CD4-positive, alpha-beta T cell treated with Interleukin-1 beta for 1 hour (primary cell): ENCODE measurements around the gene DAB2IP.
"Not testable (repeated sequence)": the region's sequence is repeated elsewhere in the genome, so short reads cannot be mapped to it uniquely, and the experiment has no call there.

ENCODE experiments used
- DNase-seq, 2 donors: peaks; one replicate each; pipeline ENCODE4 v3.0.0-alpha.2; 2020 to 2022

The DAB2IP gene

DNA sequence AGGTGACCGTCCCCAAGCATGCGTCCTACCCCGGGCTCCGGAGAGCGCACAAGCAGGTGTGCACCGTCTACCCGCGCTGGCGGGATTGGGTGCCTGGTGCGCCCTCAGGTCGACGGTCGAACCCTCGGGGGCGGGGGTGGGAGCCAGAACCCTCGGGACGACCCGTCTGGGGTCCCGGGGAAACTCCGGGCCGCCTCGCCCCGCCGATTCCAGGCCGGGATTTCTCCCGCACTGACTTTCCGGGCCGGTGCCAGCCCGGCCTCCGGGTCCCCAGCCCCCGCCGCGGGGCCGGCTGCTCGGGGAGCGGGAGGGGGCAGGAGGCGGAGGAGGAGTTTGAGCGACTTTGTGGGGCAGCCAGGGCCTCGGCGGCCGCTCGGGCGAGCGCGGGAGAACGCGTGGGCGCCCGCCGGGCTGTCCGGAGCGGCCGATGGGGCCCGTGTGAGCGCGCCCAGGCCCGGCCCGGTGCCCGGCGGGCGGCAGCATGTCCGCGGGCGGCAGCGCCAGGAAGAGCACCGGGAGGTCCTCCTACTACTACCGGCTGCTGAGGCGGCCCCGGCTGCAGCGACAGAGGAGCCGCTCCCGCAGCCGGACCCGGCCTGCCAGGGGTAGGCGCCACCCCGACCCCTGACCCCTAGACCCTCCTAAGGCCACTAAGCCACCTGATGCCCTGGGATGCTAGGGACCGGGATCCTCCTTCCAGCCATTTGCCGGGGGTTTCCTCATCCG is at the start of gene DAB2IP:
DAB2IP (plus strand) TSS at position 340 of the 726 bp plus-strand sequence; CDS start at position 482, 142 bp downstream.
- DNase-seq, result no peak

DNA sequence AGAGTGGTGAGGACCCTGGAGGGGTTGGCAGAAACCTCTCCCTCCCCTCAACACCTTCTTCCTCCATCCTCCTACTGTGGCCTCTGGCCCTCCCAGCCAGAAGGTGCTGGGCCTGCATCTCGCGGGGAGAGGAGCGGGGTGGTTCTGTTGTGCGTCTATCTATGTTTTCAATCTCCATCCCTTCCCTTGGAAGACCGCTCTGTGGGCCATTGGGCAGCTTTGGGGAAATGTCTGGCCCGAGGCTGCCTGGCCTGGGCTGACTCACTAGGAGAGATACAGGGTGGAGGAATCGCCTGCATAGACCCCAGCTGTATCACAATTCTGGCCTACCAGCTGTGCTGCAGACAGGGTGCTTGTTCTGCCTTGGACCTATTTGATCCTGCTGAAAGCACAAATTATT is 48.4 kb upstream of the DAB2IP start:
- DNase-seq, result no peak

DNA sequence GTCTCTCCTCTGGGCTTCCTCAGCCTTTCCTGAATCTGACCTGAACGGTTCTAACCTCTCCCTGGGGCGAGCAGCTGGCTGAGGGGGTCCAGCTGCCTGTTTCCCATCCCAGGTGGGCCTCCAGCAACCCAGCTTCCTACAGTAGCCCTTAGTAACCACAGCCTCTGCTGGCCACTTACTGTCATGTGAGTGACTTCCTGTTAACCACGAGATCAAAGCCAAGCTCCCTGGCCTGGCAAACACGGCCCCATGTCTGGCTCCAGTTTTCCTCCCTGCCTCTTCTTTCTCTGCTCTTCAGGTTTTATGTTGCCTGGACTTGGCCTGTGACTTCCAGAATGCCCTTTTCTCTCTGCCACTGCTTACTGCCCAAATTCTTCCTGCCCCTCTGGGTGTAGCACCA is 47.2 kb upstream of the DAB2IP start:
- DNase-seq, result peak in 1 of 2 donors; percentile 26

DNA sequence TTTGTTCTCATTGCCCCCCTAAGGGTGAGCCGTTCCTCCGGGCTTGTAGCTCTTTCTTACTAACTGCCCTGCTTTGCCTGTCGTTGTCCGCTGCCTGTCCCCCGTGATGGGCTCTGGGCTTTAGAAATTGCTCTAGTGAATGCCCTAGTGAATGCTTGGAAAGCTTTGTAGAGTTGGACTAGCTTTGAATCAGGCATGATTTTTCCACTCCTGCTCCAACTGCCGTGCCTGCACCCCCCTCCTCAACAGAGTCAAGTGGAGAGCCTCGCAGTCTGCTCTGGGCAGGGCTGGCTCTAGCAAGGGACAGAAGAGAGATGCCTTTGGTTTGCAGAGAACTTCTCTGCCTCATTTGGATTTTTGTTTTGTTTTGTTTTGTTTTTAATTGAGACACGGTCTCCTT is 46.8 kb upstream of the DAB2IP start:
- DNase-seq, result no peak

DNA sequence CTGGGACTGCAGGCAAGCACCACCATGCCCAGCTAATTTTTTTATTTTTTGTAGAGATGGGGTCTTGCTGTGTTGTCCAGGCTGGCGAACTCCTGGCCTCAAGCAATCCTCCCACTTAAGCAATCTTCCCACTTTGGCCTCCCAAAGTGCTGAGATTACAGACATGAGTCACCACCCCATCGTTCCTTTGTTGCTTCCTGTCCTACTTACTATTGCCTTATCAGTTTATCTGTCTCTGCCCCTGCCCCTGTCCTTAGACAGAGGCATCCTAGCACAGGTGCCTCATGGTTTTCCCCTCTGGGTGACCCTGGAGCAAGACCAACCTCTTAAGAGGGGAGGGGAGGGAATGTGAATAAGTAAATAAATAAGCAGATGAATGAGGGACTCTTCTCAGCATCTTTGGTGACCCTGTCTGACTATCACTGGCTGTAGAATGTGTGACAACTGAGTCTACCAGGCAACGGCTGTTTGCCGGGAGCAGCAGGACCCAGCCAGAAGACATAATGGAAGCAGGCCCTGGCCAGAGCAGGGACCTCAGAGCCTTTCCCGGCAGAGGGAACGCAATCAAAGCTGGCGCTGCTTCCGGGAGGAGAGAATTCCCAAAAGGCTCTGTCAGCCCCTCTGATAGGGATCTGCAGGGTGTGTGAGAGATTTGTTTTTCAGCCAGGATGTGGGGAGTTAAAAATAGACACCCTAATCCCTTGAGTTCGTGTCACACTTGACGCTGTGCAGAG is 43.8 kb upstream of the DAB2IP start:
- DNase-seq, result no peak

DNA sequence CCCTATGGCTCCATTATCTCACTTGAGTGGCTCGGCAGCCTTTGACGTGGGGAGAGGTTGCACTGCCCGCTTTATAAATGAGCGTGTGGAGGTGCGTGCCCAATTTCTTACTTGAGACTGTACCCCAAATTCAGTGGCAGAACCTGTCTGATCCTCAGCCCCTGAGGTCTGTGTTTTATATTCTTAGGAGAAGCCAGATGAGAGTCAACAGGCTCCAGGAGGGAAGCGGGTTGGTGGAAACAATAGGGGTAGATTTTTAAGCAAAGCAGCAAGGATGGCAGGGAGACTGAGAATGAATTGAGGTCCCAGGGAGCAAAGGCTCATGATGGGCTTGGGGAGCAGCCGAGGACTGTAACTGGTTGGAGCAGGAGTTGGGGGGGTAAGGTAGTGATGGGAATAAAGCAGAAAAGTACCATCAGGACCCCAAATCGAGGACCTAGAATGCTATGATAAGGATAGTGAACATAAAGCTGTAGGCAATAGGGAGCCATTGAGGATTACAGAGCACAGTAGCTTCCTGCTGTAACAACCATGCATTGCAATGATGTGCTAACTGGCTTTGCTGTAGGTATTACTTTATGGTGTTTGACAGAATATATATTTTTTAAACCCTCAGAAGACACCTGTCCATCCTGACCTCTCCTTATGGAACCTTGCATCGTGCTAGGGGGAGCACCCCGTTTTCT is 43.1 kb upstream of the DAB2IP start:
- no peak for DNase-seq

DNA sequence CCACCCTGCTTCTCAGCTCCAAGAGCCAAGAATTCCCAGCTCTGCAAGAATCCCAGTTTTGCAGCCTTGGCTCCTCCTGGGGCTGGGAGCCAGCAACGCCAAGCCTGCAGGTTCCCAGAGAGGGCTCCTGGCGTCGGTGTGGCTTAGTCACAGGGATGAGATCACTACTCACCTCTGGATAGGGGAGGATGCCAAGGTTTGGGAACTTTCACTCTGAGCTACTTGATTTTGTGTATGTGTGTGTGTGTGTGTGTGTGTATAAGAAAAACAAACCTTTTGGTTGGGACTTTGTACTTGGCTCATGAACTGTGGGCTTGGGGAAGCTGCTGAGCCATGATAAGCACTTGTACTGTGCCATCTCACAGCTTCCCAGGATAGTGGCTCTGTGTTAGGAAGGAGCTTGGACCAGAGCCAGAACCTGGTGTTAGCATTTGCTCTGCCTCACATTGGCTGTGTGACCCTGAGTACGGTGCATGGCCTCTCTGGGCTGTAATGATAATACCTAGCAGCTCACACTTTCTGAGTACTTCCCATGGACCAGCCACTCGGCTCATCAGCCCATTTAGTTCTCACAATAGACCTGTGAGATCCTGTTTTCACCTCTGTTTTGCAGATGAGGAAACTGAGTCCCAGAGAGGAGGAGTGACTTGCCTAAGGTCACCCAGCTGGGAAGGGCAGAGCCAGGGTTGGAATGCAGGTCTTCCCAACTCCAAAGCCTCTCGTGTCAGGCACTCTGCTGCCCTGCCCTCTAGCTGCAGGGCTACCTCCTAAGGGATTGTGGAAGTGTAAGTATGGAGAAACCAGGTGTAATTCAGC is 41.4 kb upstream of the DAB2IP start:
- no peak for DNase-seq

DNA sequence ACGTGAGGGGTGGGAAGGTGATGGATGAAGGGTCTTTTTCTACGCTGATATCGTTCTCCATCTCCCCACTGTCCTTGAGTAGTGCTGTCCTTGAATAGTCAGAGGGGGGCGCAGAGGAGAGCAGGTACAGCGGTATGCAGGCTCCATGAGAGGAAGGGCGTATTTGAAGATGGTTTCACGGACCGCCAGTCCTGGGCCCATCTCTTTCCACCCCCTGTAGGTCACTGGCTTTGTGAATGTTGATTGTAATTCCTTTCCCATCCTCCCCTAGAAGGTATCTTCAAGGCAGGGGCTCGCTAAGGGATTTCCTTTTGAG is 40.8 kb upstream of the DAB2IP start:
- no peak for DNase-seq

DNA sequence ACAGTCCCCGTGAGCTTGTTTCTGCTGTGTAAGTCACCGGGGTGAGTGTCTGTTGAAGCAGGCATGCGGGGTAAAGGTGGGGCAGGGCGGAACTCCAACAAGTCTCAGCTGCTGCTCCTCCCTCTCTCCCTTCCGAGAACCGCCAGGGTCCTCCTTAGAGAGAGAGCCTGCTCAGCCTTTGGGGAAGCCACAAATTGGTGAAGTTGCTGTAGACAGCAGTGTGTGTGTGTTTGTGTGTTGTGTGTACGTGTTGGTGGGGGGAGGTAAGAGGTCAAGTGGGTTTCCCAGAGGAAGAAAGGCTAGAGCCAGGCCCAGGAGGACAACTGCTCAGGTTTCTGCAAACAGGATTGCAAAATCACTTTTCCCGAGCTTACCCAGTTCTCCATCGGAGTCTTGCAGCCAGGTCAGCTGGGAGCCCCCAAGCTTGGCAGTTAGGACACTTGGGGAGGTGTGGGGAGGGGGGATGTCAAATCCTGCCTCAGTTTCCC is 38.9 kb upstream of the DAB2IP start:
- no peak for DNase-seq

DNA sequence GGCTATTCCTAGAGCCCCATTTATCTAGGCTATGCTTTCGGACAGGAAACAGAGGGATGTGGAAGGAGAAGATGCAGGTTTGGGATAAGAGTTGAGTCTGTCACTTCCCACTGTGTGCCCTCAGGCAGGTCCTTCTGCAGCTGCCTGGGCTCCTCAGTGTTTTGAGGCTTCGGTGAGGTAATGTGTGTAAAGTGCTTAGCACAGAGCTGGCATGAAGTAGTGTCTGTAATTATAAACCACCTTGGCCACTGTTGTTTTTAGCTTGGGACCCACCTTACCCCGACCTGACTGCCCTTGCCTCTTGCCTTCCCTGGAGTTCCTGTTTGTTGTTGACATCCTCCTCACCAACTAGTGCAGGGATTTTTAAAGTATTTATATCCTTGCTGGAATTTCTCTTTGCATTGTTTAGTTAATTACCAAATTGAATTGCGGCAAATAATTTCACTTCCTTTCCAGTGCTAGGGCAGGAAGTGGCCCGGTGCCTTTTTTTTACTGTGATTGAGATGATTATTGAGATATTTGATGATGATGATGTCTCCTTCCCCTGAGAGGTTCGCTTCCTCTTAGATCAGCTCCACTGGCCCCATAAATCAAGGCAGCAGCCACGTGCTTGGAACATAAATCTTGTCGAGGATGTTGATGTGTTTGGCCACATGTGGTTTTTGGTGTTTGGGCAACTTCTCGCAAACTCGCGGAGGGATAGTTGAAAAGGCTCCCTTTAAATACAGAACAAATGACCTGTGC is 38.3 kb upstream of the DAB2IP start:
- DNase-seq, result no peak

DNA sequence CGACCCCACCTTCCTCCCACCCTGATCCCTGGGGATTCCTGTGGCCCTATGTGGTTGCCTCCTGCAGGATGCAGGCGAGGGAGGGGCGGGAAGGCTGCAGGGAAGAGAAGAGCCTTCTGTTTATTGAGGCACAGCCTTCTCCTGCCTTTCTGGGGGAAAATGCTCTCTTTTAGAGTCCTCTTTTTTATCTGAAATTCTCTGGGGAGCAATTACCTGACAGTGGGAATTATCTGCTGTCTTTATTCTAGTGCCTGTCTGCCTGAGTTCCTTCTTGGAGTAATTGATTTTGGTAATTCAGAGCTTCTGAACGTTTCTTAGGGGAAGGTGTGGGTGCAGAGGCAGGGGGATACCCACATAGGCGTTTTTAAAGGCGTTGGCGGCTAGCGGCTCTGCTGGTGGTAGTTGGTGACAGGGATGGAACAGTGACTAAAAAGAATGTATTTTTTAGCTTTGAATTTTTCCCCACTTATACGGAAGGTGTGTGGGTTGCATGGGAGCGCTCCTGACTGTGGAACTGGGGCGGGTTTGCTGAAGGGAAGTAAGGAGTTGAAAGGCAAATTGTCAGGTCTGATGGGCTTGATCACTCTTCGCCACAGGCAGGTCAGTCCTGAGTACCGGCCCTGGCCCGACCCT is 35.2 kb upstream of the DAB2IP start:
- no peak for DNase-seq

DNA sequence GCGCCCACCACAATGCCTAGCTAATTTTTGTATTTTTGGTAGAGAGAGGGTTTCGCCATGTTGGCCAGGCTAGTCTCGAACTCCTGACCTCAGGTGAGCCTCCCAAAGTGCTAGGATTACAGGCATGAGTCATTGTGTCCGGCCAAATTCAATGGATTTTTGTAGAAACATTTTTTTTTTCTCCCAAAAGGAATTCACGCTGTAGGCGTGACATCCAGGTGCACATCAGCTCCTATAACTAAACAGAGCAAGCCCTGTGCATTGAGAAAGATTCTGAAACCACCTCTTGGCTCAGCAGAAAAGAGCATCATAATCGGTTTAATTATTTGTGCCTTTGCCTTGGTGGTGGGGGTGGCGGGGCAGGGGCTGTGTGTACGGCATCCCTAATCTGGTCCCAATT is 32.9 kb upstream of the DAB2IP start:
- no peak for DNase-seq

DNA sequence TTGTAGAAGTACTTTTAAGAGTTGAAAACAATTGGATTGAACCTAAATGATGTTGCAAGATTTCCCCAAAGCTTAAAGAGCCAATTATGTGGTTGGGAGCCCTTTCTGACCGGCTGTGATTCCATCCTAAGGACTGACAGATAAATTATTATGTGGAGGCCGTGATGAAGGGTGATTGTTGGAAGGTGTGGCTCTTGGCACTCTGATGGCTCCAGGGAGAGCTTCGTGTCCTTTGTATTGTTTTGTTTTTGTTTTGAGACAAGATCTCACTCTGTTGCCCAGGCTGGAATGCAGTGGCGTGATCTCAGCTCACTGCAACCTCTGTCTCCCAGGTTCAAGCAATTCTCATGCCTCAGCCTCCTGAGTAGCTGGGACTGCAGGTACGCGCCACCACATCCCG is 32.5 kb upstream of the DAB2IP start:
- not testable (repeated sequence) for DNase-seq

DNA sequence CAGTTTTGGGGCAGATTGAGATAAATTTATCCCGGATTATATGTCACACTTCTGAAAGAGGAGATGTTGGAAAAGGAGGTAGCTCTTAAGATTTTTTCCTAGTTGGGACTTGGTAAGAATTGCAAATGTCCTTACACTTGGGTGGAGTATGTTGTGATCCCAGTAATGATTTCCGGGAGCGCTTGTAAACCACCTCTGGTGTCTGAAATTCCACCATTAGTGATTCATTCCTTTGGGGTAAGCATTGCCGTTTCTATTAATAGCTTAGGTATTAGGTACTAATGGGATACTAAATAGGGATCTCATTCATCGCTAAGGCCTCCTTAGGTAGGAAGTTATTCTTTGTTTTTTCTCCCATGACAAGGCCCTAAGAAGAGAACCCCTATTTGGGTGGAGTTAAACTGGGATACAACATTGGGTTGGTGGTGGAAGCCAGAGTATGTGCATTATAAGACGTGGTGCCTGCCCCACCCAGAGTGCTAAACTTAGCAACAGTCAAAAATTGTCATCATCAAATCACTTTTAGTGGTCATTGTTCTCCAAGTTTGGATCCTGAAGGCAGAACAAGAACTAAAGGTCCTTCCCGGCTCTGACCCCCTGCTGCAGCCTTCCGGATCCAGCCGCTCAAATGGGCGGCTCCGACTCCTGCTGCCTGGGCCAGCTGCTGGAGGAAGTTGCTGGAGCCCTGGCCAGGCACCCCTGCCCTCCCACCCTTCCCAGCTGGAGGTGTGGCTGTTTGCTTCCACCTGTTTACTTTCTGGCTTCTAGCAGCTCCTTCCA is 31.7 kb upstream of the DAB2IP start:
- DNase-seq, result no peak

DNA sequence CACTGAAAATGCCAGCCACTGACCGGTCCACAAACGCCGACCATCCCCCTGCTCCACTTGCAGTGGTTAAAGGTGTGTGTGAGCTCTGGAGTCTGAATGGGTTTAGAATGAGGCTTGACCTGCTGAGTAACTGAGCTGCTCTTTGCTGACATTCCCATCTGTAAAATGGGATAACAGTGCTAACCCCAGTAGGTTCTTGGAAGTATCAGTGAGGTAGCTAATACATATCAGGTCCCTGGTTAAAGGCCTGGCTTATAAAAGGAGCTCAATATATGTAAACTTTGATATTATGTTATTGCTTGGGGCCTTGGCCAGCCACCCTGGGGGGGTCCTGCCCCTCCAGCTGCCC is 31.1 kb upstream of the DAB2IP start:
- DNase-seq, result no peak

DNA sequence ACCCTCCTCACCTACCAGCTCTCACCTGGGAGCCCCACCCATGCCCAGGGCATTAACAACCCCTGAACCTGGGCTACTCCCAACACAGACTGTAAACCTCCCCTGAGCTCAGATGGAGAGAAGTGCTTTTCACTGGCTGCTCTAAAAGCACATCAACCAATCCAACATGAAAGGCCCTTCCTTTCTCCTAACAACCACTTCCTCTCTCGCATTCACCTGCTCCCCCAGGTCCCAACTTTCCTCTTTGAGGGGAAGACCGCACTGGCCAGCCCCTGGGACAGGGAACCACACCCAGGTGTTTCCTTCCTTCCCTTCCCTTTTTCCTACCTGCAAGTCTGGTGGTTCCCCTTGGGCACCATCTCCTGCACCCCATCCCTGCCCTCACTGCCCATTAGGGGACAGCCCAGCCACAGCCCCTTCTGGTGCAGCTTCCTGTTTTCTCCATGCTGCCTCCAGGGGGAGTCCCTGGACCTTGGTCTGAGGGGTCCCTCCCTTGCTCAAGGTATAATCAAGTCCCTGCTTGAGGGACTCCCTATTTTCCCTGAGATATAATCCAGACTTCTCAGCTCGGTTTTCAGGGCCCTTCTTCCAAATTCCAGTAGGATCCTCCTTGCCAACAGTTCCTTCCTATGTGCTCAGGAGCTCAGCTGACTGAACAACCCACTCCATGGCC is 30.5 kb upstream of the DAB2IP start:
- no peak for DNase-seq

DNA sequence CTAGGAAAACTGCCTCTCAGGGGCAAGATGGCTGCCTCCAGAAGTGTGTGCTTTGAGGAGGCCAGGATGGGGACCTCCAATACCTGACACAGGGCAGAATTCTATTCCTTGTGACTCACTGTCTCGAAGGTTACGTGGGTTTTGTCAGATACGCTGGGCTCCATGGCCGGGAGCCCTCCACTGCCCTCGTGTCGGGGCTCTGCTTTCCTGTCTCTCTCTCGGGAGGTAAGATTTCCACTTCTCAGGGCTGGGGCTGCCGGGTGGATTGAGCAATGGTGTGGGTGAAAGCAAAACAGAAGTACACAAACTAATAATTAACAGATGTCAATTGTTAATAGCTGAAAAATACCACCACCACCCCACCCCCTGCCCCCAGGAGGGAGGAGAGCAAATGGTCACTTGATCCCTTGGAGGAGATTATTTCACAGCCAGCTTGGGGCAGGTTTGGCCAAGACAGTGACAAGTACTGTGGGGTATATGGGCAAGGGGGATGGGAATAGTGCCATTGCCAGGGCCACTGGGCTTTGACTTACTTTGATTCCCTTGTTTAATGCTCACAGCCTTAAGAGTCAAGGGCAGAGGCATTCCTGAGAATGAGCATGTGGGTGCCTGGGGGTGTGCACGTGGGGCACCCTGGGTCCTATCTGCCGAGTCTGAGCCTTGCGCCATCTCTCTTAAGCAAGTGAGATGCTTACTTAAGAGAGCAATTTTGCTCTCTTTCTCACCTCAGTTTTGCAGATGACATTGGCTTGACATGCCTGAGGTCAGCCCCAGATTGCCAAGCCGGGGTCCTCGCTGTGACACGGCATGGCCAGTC is 28.8 kb upstream of the DAB2IP start:
- no peak for DNase-seq

DNA sequence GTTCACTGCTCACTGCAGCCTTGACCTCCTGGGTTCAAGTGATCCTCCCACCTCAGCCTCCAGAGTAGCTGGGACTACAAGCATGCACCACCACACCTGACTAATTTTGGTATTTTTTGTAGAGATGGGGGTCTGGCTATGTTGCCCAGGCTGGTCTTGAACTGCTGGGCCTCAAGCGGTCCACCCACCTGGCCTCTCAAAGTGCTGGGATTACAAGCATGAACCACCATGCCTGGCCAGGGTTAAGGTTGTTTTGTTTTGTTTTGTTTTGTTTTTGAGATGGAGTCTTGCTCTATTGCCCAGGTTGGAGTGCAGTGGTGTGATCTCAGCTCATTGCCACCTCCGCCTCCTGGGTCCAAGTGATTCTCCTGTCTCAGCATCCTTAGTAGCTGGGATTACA is 28.0 kb upstream of the DAB2IP start:
- not testable (repeated sequence) for DNase-seq

DNA sequence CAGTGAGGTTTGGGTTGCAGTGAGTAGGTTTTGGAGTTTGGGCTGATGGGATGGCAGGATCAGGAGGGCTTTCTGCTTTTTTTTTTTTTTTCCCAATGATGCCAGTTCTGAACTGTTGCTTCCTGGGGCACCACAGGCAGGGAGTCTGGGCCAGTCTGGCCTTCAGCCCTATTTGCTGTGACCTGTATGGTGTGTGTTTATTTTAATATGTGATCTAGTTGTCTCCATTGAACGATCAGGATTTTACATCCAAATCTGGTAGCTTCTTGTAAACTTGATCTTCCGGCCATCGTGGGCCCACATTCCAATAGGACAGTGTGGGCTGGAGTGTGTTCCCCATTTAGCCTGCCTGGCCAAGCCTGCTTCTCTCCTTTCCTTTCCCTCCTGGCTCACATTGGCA is 25.8 kb upstream of the DAB2IP start:
- no peak for DNase-seq

DNA sequence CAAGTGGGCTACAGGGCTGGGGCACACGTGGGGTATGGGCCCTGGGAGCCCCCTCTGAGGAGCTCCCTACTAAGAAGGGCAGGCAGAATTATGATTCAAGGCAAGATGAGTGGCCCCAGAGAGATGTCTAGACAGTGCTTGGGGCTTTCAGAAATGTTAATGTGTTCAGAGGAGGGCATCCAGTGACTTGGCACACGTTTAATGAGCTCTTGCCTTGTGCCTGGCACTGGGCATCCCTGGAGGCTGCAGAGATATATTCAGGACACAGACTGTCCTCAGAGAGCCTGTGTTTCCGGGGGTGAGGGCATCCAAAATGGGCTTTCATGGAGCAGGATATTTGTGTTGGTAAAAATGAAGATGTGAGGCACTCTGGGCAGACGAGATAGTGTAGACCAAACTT is 25.4 kb upstream of the DAB2IP start:
- DNase-seq, result no peak
